Measurements from ENCODE around the gene CTSA. TPM values are rescaled to one million over a fixed set of nuclear protein-coding genes. Genes with fewer than 3 reads are reported as not detected.

CTSA gene
- total RNA-seq, 2 donors from 2014 or later, result 121 to 200 TPM

DNA sequence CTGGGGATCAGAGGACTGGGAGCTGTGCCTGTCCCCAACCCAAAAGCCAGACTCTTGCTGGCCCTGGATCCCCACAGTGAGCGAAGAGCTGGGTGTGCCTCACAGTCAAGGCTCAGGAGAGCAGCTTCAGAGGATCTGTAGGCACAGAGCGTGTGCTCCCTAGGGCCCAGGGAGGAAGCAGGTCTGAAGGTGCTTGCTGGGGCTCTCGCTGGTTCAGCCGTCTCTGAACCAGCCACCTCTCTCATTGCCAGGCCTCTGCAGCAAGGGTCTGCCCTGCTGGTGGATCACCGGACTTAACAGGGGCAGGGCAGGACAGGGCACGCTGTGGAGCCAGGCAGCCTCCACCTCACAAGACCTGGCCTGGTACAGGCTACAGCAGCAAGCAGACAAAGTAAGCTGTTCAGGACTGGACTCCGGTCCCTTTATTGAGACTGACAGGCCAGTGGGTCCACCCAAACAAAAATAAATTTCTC, 57.2 kb downstream of the CTSA start:
- no peak for DNase-seq

More for the DNA sequence above, 57.2 kb downstream of the CTSA start:
- H3K4me1 Mint-ChIP-seq, result peaks cover 19% of the 10 kb centered on the region
- ATAC-seq, result no peak
- H3K27ac Mint-ChIP-seq, result peak overlapping the region; percentile 80
- H3K27me3 Mint-ChIP-seq, result no peaks in the 10 kb centered on the region
- no peak overlapping the region for H3K4me3 Mint-ChIP-seq
- no peaks in the 10 kb centered on the region for H3K9me3 ChIP-seq (ENCODE audit: control insufficient read depth, low read length, poor library complexity, severe bottlenecking)
- H3K36me3 Mint-ChIP-seq (ENCODE audit: low read depth), result no peaks in the 10 kb centered on the region

Other genes starting within 250 kb of the CTSA start
- gene WFDC11, start 221.1 kb upstream of the CTSA start, total RNA-seq, result not detected
- not detected for gene WFDC13, start 189.3 kb upstream of the CTSA start, total RNA-seq
- gene WFDC10B, start 186.3 kb upstream of the CTSA start, total RNA-seq, result not detected
- not detected for gene SPINT4, start 169.0 kb upstream of the CTSA start, total RNA-seq
- gene WFDC3, start 99.5 kb upstream of the CTSA start, total RNA-seq, result under 1 TPM in 1 of 2 donors, not detected in 1; 0.70 TPM
- 10 to 100 TPM; 10.4 to 14.1 TPM for gene DNTTIP1, start 99.4 kb upstream of the CTSA start, total RNA-seq
- 1 to 10 TPM in 1 of 2 donors, not detected in 1; 1.4 TPM for gene UBE2C, start 78.7 kb upstream of the CTSA start, total RNA-seq
- gene TNNC2, start 64.0 kb upstream of the CTSA start, total RNA-seq, result 1 to 10 TPM in 1 of 2 donors, under 1 TPM in 1; 0.99 to 5.5 TPM
- gene SNX21, start 57.5 kb upstream of the CTSA start, total RNA-seq, result 1 to 10 TPM; 1.9 to 3.1 TPM
- 10 to 100 TPM; 18.8 to 22.3 TPM for gene ACOT8, start 33.9 kb upstream of the CTSA start, total RNA-seq
- 1 to 10 TPM in 1 of 2 donors, under 1 TPM in 1; 0.89 to 1.2 TPM for gene ZSWIM3, start 33.7 kb upstream of the CTSA start, total RNA-seq
- gene ZSWIM1, start 10.1 kb upstream of the CTSA start, total RNA-seq, result 10 to 100 TPM in 1 of 2 donors, 1 to 10 TPM in 1; 8.0 to 10.2 TPM
- 1 to 10 TPM in 1 of 2 donors, under 1 TPM in 1; 0.94 to 1.3 TPM for gene SPATA25, start 3.7 kb upstream of the CTSA start, total RNA-seq
- gene NEURL2, start 127 bp upstream of the CTSA start, total RNA-seq, result 1 to 10 TPM; 1.5 to 2.1 TPM
- 1 to 10 TPM in 1 of 2 donors, not detected in 1; 1.5 TPM for gene PLTP, start 20.8 kb downstream of the CTSA start, total RNA-seq
- gene PCIF1, start 43.3 kb downstream of the CTSA start, total RNA-seq, result 10 to 100 TPM; 72.4 to 73.7 TPM
- gene ZNF335, start 80.9 kb downstream of the CTSA start, total RNA-seq, result 100 to 1,000 TPM in 1 of 2 donors, 10 to 100 TPM in 1; 95.1 to 129 TPM
- gene MMP9, start 117.6 kb downstream of the CTSA start, total RNA-seq, result 1 to 10 TPM; 2.6 to 2.7 TPM
- not detected for gene SLC12A5, start 137.9 kb downstream of the CTSA start, total RNA-seq
- gene NCOA5, start 198.6 kb downstream of the CTSA start, total RNA-seq, result 10 to 100 TPM; 14.5 to 15.0 TPM
- gene CD40, start 227.0 kb downstream of the CTSA start, total RNA-seq, result 1 to 10 TPM in 1 of 2 donors, under 1 TPM in 1; 0.68 to 5.8 TPM

Measured in T-helper 17 cell (primary cell).